H1 (cell line): ENCODE measurements around the gene BPIFB6. TPM values are rescaled to one million over a fixed set of nuclear protein-coding genes. Genes with fewer than 3 reads are reported as not detected.

Experiments used
- CTCF ChIA-PET: fragments of 300-600 bp; sonication (Branson Sonifier 250); formaldehyde crosslinking; loops from one replicate; lab custom pipeline; 2021; ENCODE audit not compliant: partially characterized antibody; lab: Charles Lee
- POLR2A ChIA-PET: fragments of 300-600 bp; sonication (Branson Sonifier 250); formaldehyde crosslinking; loops from one replicate; lab custom pipeline; 2021; ENCODE audit warnings: inconsistent platforms; ENCODE audit not compliant: partially characterized antibody; lab: Charles Lee
- DNase-seq, 2 experiments: peaks; one replicate each; pipeline versions ENCODE4 v3.0.0 to v3.0.0-alpha.2; 2010 to 2022; ENCODE audit warnings: low spot score in 2 of 2, low read depth in 1 of 2, mixed read lengths in 1 of 2
- FAIRE-seq: peaks from 2 replicates; lab custom pipeline; 2011; peaks lifted over from hg19 to GRCh38; lab: Jason Lieb, UNC
- H2AFZ ChIP-seq: 2 replicates; pipeline ENCODE4 v1.8.1; 2012; ENCODE audit warnings: low read length, inconsistent platforms
- H2AK5ac ChIP-seq: 2 replicates; pipeline ENCODE4 v1.6.1; 2013; ENCODE audit warnings: low read depth, low read length
- H2BK120ac ChIP-seq: replicated peaks from 2 replicates; pipeline ENCODE3; 2013; ENCODE audit warnings: low read depth, low read length, inconsistent platforms
- H2BK12ac ChIP-seq: 2 replicates; pipeline ENCODE4 v1.6.1; 2013; ENCODE audit warnings: low read depth, low read length
- H2BK15ac ChIP-seq: 2 replicates; pipeline ENCODE4 v1.6.1; 2013; ENCODE audit warnings: low read length
- H2BK20ac ChIP-seq: 2 replicates; pipeline ENCODE4 v1.6.1; 2013; ENCODE audit warnings: low read length
- H2BK5ac ChIP-seq: 2 replicates; pipeline ENCODE4 v1.6.1; 2013; ENCODE audit warnings: low read depth, low read length
- H3K14ac ChIP-seq: 2 replicates; pipeline ENCODE4 v1.6.1; 2013; ENCODE audit warnings: inconsistent platforms; ENCODE audit not compliant: insufficient read length
- H3K18ac ChIP-seq: 2 replicates; pipeline ENCODE4 v1.6.1; 2013; ENCODE audit warnings: low read length; ENCODE audit errors: extremely low read depth
- H3K23ac ChIP-seq: 2 replicates; pipeline ENCODE4 v1.6.1; 2013; ENCODE audit warnings: inconsistent platforms; ENCODE audit not compliant: insufficient read length
- H3K23me2 ChIP-seq: 2 replicates; pipeline ENCODE4 v1.6.1; 2013; ENCODE audit warnings: low read depth, low read length
- H3K27ac ChIP-seq: 2 replicates; pipeline ENCODE4 v1.6.1; 2011; ENCODE audit warnings: low read depth, low read length, inconsistent platforms
- H3K27me3 ChIP-seq, 4 experiments: replicated peaks in 1 of 4; 1 replicate in 1 of 4; 2 replicates in 3 of 4; pipeline versions ENCODE4 v1.6.1 to v1.8.1; 2011 to 2013; ENCODE audit warnings: low read length in 3 of 4, mild to moderate bottlenecking in 3 of 4, inconsistent platforms in 2 of 4, mixed read lengths in 2 of 4, moderate library complexity in 1 of 4; ENCODE audit not compliant: control insufficient read depth in 3 of 4, insufficient read depth in 3 of 4; ENCODE audit errors: extremely low read depth in 1 of 4
- H3K36me3 ChIP-seq, 4 experiments: 2 replicates each; pipeline versions ENCODE4 v1.6.1 to v1.8.1; 2011 to 2013; ENCODE audit warnings: mild to moderate bottlenecking in 4 of 4, low read length in 3 of 4, moderate library complexity in 2 of 4, control low read depth in 1 of 4, inconsistent platforms in 1 of 4; ENCODE audit not compliant: insufficient read depth in 4 of 4, control insufficient read depth in 2 of 4
- H3K4ac ChIP-seq: replicated peaks from 2 replicates; pipeline ENCODE3; 2013; ENCODE audit warnings: low read length, low read depth, mixed read lengths, inconsistent platforms; ENCODE audit not compliant: insufficient read length
- H3K4me1 ChIP-seq, 4 experiments: replicated peaks in 1 of 4; 1 replicate in 1 of 4; 2 replicates in 3 of 4; pipeline versions ENCODE4 v1.6.1 to v1.8.1; 2011 to 2013; ENCODE audit warnings: low read length in 3 of 4, inconsistent platforms in 2 of 4, mixed read lengths in 1 of 4; ENCODE audit not compliant: insufficient read depth in 4 of 4, control insufficient read depth in 3 of 4
- H3K4me2 ChIP-seq, 2 experiments: 2 replicates each; pipeline versions ENCODE4 v1.6.1 to v1.8.1; 2011 to 2013; ENCODE audit warnings: low read depth in 2 of 2, low read length in 2 of 2, control low read depth in 1 of 2, inconsistent platforms in 1 of 2, mild to moderate bottlenecking in 1 of 2; ENCODE audit not compliant: insufficient read depth in 1 of 2
- H3K4me3 ChIP-seq, 4 experiments: fragments of 200-600, 300-600 bp in 1 of 4; sonication (generic), shearing (Covaris generic), sonication (Bioruptor Twin) in 1 of 4; 2 replicates each; pipeline versions ENCODE4 v1.5.1 to v1.8.1; 2011 to 2016; ENCODE audit warnings: low read length in 4 of 4, low read depth in 3 of 4, control low read depth in 2 of 4, inconsistent platforms in 2 of 4, mild to moderate bottlenecking in 2 of 4, mixed read lengths in 1 of 4, moderate library complexity in 1 of 4; ENCODE audit not compliant: insufficient read depth in 2 of 4; ENCODE audit errors: extremely low read depth in 1 of 4
- H3K56ac ChIP-seq: replicated peaks from 2 replicates; pipeline ENCODE3; 2013; ENCODE audit warnings: low read depth, mild to moderate bottlenecking, mixed read lengths, low read length, inconsistent platforms; ENCODE audit not compliant: insufficient read length
- H3K79me1 ChIP-seq: 2 replicates; pipeline ENCODE4 v1.6.1; 2013; ENCODE audit warnings: low read depth, low read length, control low read depth
- H3K79me2 ChIP-seq, 2 experiments: 2 replicates each; pipeline versions ENCODE4 v1.6.1 to v1.8.1; 2012 to 2013; ENCODE audit warnings: low read length in 2 of 2, mild to moderate bottlenecking in 2 of 2, inconsistent platforms in 1 of 2; ENCODE audit not compliant: insufficient read depth in 2 of 2, control insufficient read depth in 1 of 2
- H3K9ac ChIP-seq, 4 experiments: replicated peaks in 1 of 4; 1 replicate in 1 of 4; 2 replicates in 3 of 4; pipeline versions ENCODE4 v1.6.1 to v1.8.1; 2011 to 2013; ENCODE audit warnings: low read depth in 3 of 4, low read length in 3 of 4, control low read depth in 2 of 4, mild to moderate bottlenecking in 2 of 4, moderate library complexity in 2 of 4, inconsistent platforms in 1 of 4; ENCODE audit errors: extremely low read depth in 1 of 4
- H3K9me3 ChIP-seq, 2 experiments: 2 replicates each; pipeline versions ENCODE4 v1.6.1 to v1.8.1; 2012 to 2013; ENCODE audit warnings: mild to moderate bottlenecking in 2 of 2, moderate library complexity in 2 of 2, control low read depth in 1 of 2, inconsistent platforms in 1 of 2, low read depth in 1 of 2, low read length in 1 of 2, mixed read lengths in 1 of 2; ENCODE audit not compliant: insufficient read depth in 2 of 2
- H4K20me1 ChIP-seq, 2 experiments: replicated peaks in 1 of 2; 2 replicates each; pipeline versions ENCODE3 to v1.8.1; 2011 to 2013; ENCODE audit warnings: inconsistent platforms in 2 of 2, low read length in 2 of 2, mild to moderate bottlenecking in 1 of 2; ENCODE audit not compliant: insufficient read depth in 2 of 2, control insufficient read depth in 1 of 2
- H4K5ac ChIP-seq: 2 replicates; pipeline ENCODE4 v1.6.1; 2013; ENCODE audit warnings: low read length, low read depth, mixed read lengths, inconsistent platforms; ENCODE audit not compliant: insufficient read length
- H4K8ac ChIP-seq: 2 replicates; pipeline ENCODE4 v1.8.0; 2013; ENCODE audit warnings: mild to moderate bottlenecking, moderate library complexity, low read length, inconsistent platforms; ENCODE audit not compliant: insufficient read depth; ENCODE audit errors: extremely low read depth
- H4K91ac ChIP-seq: replicated peaks from 2 replicates; pipeline ENCODE3; 2013; ENCODE audit warnings: low read length, mixed read lengths, inconsistent platforms; ENCODE audit not compliant: insufficient read length
- BCL11A ChIP-seq, 2 experiments: IDR thresholded peaks; one replicate each; pipeline ENCODE4 v1.6.1; 2011; ENCODE audit warnings: low read depth in 2 of 2, low read length in 2 of 2, mild to moderate bottlenecking in 2 of 2
- BRCA1 ChIP-seq: IDR thresholded peaks from 2 replicates; pipeline ENCODE4 v1.6.1; 2012; ENCODE audit warnings: low read depth, low read length, improper control_type of control experiment
- CREB1 ChIP-seq: IDR thresholded peaks from 2 replicates; pipeline ENCODE4 v1.6.1; 2012; ENCODE audit warnings: inconsistent platforms
- EZH2 ChIP-seq: fragments of 200-600 bp; sonication (generic); IDR thresholded peaks from 2 replicates; pipeline ENCODE4 v1.7.1; 2012; ENCODE audit warnings: low read depth, mild to moderate bottlenecking, moderate library complexity, low read length, inconsistent platforms; ENCODE audit not compliant: severe bottlenecking
- HDAC6 ChIP-seq: IDR thresholded peaks from one replicate; pipeline ENCODE4 v1.7.1; 2012; ENCODE audit warnings: low read depth, mild to moderate bottlenecking, inconsistent platforms, low read length, moderate library complexity
- RBBP5 ChIP-seq: IDR thresholded peaks from 2 replicates; pipeline ENCODE4 v1.7.1; 2012; ENCODE audit warnings: low read depth, mild to moderate bottlenecking, inconsistent platforms, low read length, moderate library complexity, borderline replicate concordance
- SIN3A ChIP-seq, 2 experiments: IDR thresholded peaks in 1 of 2; conservative IDR thresholded peaks in 1 of 2; 2 replicates each; pipeline ENCODE4 v1.6.1; 2011 to 2012; ENCODE audit warnings: low read length in 2 of 2, improper control_type of control experiment in 1 of 2, low read depth in 1 of 2, mild to moderate bottlenecking in 1 of 2
- SP2 ChIP-seq: IDR thresholded peaks from 2 replicates; pipeline ENCODE4 v1.6.1; 2012; ENCODE audit warnings: mild to moderate bottlenecking, low read length, inconsistent platforms
- SP4 ChIP-seq: IDR thresholded peaks from 2 replicates; pipeline ENCODE4 v1.6.1; 2012; ENCODE audit warnings: low read length, inconsistent platforms
- SRF ChIP-seq: IDR thresholded peaks from 2 replicates; pipeline ENCODE4 v1.6.1; 2011; ENCODE audit warnings: mild to moderate bottlenecking, low read depth, low read length, moderate library complexity
- SUZ12 ChIP-seq: fragments of 200-600 bp; sonication (generic); IDR thresholded peaks from 2 replicates; pipeline ENCODE4 v1.6.1; 2012; ENCODE audit warnings: mild to moderate bottlenecking, inconsistent platforms, low read length, moderate library complexity, mixed read lengths
- WGBS, 2 experiments: shearing (Covaris generic) in 1 of 2; methylation state at CpG; one replicate each; pipeline versions ENCODE4 v1.1.6 to v1.1.7; 2013 to 2015; ENCODE audit warnings: low lambda C conversion rate in 2 of 2, mixed read lengths in 2 of 2, inconsistent platforms in 1 of 2, low coverage in 1 of 2, missing lambda C conversion rate in 1 of 2; ENCODE audit not compliant: insufficient replicate concordance in 2 of 2, insufficient coverage in 1 of 2, insufficient read length in 1 of 2; ENCODE audit errors: extremely low coverage in 1 of 2, missing lambda C conversion rate in 1 of 2; 5-methylcytosine and 5-hydroxymethylcytosine counted together
- polyA plus RNA-seq, 7 experiments: library from polyadenylated mRNA; depleted of rRNA in 3 of 7; stranded (reverse) in 5 of 7; unstranded in 2 of 7; fragments of >200 nt in 5 of 7; fragments of 200-250 nt in 2 of 7; gene quantifications; 1 replicate in 5 of 7; 2 replicates in 1 of 7; 4 replicates in 1 of 7; pipeline versions ENCODE4 v1.2.1 to v1.2.3, GENCODE V29; 2011 to 2013; ENCODE audit warnings: missing spikeins in 2 of 7, mixed read lengths in 2 of 7
- total RNA-seq: library from RNA; stranded (reverse); fragmentation: NEBNext Ultra II Directional; extraction: Animal tissue kit (Norgen Biotek cat#: 25700); gene quantifications from 2 replicates; pipeline ENCODE4 v1.2.1, GENCODE V29; 2021
- TF ChIP-seq, protein P1 (sequence below): IDR thresholded peaks from 2 replicates; pipeline ENCODE4 v1.6.1; 2012; ENCODE audit warnings: low read length, inconsistent platforms

The BPIFB6 gene
- total and polyA plus RNA-seq, 2 of the 8 experiments (the other 6 are each of a cell fraction or from before 2014, with no cell fraction given): not detected

DNA sequence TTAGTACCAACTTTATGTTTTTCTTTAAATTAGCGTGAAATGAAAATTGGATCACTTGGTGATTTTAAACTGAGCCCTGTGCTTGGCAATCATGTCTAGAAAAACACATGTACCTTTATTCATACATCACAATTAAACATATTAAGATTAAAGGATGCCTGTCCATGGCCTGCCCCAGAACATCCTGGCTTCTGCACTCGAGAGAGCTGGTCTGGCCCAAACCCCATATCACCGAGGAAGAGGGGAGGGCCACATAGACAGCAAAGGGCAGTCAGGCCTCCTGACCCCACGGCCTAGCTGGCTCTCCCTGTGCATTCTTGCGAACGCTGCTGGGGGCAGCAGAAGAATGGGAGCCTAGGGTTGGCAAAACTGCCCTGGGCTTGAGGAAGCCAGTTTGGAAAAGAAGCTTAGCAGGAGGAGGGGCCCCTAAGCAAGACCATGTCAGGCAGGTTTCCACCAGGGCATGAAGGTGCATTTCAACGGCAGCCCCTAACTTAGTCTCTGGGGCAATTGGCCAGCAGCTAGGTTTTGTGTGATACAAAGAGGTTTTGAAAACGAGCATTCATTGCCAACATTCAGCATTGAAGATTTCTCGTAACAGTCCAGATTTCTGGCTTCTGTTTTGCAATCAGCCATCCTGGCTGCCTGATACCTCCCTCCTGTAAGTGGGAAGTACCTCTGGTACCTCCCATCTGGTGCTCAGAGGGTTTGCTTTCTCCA is 30.8 kb downstream of the BPIFB6 start:
- no peak overlapping the region for H3K4me3 ChIP-seq
- H3K36me3 ChIP-seq: no peaks in the 10 kb centered on the region
- no peaks in the 10 kb centered on the region for H3K27me3 ChIP-seq
- no peak overlapping the region for H3K56ac ChIP-seq
- no peak overlapping the region for H3K14ac ChIP-seq
- no peak overlapping the region for H2BK15ac ChIP-seq
- no peak overlapping the region for H3K4ac ChIP-seq
- H3K18ac ChIP-seq: no peak overlapping the region
- no peak overlapping the region for H2BK120ac ChIP-seq
- no peak overlapping the region for H2BK20ac ChIP-seq
- H3K23ac ChIP-seq: no peak overlapping the region
- no peaks in the 10 kb centered on the region for H3K23me2 ChIP-seq
- FAIRE-seq (no peak), DNase-seq (no peak)
- no peaks in the 10 kb centered on the region for H4K20me1 ChIP-seq
- no peak overlapping the region for H4K91ac ChIP-seq
- no peaks in the 10 kb centered on the region for H3K4me1 ChIP-seq
- H3K9ac ChIP-seq: no peak overlapping the region
- ChIA-PET CTCF (interaction anchor here (0.9 to 1.0 kb wide), 2 partner anchors 9 to 26 kb away, joined by 3 read pairs; no protein-coding TSS in a partner anchor), POLR2A (no interaction called here)
- no peak overlapping the region for H3K4me2 ChIP-seq
- 85% methylated on average over 9 of the region's 9 CpGs; no CpG with 5 or more reads in 1 of the 2 experiments for WGBS, 2 experiments
- H2BK5ac ChIP-seq: no peak overlapping the region
- H4K8ac ChIP-seq: no peak overlapping the region
- H4K5ac ChIP-seq: no peak overlapping the region
- no peak overlapping the region for H2AK5ac ChIP-seq
- no peak overlapping the region for H2BK12ac ChIP-seq
- no peaks in the 10 kb centered on the region for H3K9me3 ChIP-seq
- H3K79me1 ChIP-seq: no peaks in the 10 kb centered on the region
- H2AFZ ChIP-seq: no peak overlapping the region
- H3K27ac ChIP-seq: no peak overlapping the region
- no peaks in the 10 kb centered on the region for H3K79me2 ChIP-seq
- TF ChIP-seq SRF (no peak), BCL11A (IDR thresholded peaks at IDR 0.05; ENCODE audit: low read depth in 2 of 2, low read length in 2 of 2) (no peak), EZH2 (no peak), SP4 (no peak), BRCA1 (no peak), CREB1 (no peak), SP2 (no peak), SIN3A (conservative IDR thresholded peaks at IDR 0.05 in 1 of 2, IDR thresholded peaks at IDR 0.05 in 1 of 2; ENCODE audit: low read depth in 1 of 2, low read length in 2 of 2) (no peak), HDAC6 (no peak), RBBP5 (no peak), SUZ12 (no peak)
- TF ChIP-seq, protein P1, sequence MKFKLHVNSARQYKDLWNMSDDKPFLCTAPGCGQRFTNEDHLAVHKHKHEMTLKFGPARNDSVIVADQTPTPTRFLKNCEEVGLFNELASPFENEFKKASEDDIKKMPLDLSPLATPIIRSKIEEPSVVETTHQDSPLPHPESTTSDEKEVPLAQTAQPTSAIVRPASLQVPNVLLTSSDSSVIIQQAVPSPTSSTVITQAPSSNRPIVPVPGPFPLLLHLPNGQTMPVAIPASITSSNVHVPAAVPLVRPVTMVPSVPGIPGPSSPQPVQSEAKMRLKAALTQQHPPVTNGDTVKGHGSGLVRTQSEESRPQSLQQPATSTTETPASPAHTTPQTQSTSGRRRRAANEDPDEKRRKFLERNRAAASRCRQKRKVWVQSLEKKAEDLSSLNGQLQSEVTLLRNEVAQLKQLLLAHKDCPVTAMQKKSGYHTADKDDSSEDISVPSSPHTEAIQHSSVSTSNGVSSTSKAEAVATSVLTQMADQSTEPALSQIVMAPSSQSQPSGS: no peak
